Measurements from ENCODE around the gene PEAR1.
A peak's percentile ranks its signal among the peaks of the same experiment; 100 is the strongest.

PEAR1 gene

DNA sequence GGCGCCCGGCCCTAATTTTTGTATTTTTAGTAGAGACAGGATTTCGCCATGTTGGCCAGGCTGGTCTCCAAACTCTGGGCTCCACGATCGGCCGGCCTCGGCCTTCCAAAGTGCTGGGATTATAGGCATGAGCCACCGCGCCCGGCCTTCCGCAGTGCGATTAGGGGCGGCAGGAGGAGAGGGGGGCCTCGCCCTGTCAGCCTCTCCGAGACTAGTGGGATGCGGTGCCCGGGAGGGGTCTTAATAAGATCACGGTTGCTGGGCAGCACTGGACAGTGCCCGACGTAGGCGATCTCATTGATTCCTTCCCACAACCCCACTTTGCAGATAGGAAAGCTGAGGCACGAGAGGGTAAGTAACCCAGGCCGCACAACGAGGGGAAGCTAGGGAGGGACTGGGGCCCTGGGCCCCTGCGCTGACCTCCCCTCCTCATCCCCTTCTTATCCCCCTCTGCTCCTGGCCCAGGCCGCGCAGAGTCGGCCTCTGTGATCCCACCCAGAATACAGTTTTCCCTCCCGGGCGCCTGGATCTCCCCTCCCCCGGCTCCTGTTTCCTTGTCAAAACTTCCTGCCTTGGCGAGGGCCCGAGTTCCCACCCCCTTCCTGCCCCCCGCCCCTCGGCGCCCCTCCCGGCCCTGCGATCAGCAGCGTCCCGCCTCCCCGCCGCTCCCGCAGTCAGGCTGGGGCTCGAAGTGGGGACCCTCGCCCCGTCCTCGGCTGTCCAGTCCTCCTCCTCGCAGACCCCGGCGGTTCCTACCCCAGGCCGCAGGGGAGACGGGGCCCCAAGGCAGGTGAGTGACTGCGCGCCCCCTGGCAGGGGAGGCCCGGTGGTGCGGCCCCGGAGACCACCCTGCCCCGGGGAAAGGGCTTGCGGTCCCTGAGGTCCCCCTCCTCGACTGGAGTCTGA lies at the start of gene PEAR1:
Gene PEAR1 (plus strand): TSS at position 671 of the 906 bp plus-strand sequence. CDS start 10,209 bp downstream, outside the sequence.
- DNase-seq (ENCODE audit: low spot score) = no peak

DNA sequence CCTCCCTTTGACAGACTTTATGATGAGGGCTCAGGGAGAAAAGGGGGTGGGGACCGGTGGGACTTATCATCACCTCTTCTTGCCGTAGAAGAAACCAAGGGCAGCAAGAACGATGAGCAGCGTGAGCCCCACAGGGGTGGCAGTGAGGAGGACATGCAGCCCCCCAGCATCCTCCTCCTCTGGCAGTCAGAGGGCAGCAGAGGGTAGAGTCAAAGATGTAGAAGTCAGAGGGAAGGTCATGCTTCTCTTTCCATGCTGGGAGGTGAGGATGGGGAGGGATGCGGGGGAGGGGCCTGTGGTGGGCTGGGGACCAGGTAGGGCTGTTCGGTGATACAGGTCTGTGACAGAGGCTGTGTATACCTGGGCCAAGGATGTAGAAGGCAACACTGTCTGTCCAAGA lies 49.4 kb upstream of the PEAR1 start:
- no peak for DNase-seq (ENCODE audit: low spot score)

DNA sequence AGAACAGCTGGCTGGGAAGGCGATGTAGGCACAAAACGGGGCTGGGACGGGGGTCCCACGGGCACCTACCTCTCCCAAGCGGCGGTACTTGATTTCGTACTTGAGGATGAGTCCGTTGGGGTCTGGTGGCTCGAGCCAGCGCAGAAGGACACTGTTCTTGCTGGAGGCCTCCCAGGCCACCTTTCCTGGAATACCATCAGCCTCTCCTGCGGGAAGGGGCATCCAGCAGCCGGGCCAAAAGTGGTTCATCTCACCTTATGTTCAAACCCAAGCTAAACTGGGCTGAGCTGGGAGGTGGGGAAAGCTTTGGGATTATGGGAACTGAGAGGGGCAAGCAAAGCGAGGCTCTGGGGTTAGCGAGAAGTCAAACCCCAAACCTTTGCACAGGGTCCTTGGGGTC lies 48.9 kb upstream of the PEAR1 start:
- DNase-seq (ENCODE audit: low spot score) = no peak

- DNase-seq (ENCODE audit: low spot score) = no peak
Measured at GRCh38 chr1:156845055-156845952, 48.2 kb upstream of the PEAR1 start.

DNA sequence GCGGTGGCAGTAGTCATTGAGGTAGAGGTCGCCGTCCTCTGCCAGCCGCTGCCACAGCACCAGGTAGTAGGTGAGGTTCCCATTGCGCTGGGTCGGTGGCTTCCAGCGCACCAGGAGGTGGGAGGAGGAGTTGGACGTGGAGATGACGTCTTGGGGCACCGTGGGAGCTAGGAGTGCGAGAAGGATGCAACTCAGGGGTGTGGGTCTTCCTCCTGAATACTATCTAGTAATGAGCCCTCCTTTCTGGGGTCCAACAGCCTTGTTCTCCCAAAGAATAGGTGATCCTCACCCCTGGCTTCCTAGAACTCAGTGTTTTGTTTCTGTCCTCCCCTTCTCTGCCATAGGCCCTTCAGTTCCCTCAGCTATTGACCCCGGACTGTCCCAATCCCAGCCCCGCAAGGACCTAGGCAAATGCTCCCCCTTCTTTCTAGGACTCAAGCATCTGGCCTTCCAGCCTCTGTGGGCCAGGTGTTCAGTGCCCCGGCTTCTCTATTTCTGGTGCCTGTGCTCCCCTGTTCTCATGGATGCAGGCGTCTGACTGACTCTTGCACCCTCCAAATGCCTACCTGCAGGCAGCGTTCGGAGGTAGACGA lies 47.5 kb upstream of the PEAR1 start:
- DNase-seq (ENCODE audit: low spot score) = no peak

DNA sequence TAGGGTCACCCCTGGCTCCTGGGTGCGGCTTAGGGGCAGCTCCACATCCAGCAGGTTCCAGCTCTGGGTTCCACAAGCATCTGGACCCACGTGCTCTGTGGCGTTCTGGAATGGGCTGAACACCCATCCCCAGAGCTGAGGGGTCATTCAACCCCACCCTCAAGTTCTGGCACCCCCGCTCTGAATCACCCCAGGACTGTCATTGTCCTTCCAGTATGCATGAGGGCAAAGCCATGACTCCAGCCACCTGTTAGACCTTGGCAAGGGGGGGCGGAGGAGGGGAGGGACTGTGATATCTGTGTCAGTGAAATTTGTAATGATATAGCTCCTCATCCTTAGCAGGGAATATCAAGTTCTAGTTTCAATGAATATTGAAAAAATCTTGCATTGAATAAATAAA lies 46.9 kb upstream of the PEAR1 start:
- DNase-seq (ENCODE audit: low spot score) = no peak

DNA sequence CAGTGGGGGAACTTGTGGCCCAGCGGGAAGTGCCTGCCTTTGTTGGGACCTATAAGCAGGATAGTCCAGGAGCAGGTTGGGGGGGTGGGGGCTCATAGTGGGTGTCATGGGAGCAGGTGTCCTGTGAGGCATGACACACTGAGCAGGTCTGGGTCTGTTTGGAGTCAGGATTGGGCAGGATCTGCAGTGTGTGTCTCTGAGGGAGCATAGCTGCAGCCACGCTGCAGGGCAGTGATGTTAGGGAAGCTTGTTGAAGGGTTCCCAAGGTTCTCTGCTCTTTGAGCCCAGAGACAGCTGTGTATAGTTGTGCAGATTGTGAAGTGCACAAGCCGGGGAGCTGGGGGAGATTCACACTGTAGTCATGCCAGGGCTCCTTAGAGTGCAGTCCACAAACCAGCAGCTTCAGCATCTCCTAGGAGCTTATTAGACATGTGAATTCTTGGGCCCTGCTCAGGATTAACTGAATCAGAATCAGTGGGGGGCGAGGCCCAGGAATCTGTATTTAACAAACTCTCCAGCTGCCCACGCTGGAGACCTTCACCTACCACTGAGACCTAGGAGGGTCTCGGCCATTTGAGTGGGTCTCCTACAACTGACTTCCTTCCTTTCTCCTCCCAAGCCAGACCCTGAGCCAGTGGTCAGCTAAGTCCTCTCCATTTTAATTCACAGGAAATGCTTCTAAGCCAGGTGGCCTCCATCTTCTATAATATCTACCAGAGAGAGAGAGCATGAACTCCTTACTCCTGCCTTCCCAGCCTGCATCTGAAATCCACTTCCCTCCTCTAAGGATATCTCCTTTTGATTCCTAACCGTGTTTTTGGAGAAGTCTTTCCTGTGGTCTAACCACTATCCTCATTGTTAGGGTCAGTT lies 45.7 kb upstream of the PEAR1 start:
- DNase-seq (ENCODE audit: low spot score) = no peak

- DNase-seq (ENCODE audit: low spot score) = no peak
Measured at GRCh38 chr1:156848461-156849150, 44.9 kb upstream of the PEAR1 start.

- no peak for DNase-seq (ENCODE audit: low spot score)
Measured at GRCh38 chr1:156849151-156849496, 44.4 kb upstream of the PEAR1 start.

GRCh38 chr1:156851779-156852417 lies 41.6 kb upstream of the PEAR1 start:
- DNase-seq (ENCODE audit: low spot score) = no peak

- DNase-seq (ENCODE audit: low spot score) = peak; percentile 60
Measured at GRCh38 chr1:156852418-156852874, 41.1 kb upstream of the PEAR1 start.

DNA sequence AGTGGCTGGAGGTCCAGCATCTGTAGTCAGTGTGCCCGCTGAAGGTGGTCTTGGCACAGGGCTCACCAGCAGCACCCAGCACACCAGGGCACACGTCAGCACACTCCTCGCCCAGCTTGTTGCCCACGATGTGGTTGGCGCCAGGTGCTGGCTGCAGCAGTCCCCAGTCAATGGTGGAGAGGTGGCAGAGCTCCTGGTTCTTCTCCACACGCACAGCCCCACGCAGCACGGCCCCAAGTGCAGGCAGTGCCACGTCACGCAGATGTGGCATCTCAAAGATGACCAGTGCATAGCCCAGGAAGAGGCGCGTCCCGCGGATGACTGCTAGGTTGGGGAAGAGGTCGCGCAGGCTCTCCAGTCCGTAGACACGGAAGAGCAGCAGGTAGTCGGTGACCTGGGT lies 39.8 kb upstream of the PEAR1 start:
- DNase-seq (ENCODE audit: low spot score) = no peak

DNA sequence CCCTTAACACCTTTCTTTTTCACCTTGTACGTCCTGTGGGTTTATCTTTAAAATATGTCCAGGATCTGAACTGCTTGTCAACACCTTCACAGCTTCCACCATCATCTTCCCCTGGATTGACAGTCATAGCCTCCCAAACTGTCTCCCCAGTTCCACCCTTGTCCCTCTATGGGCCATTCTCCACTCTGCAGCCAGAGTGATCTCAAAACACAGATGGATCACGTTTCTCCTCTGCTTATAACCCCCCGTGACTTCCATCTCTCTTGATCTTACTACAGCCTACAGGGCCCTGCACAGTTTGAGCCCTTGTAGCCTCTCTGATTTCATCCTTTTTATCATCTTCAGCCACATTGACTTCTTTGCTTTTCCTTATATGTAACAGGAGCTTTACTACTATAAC lies 38.9 kb upstream of the PEAR1 start:
- DNase-seq (ENCODE audit: low spot score) = no peak

GRCh38 chr1:156856282-156856785 lies 37.2 kb upstream of the PEAR1 start:
- DNase-seq (ENCODE audit: low spot score) = no peak

GRCh38 chr1:156857532-156857931 lies 36.0 kb upstream of the PEAR1 start:
- DNase-seq (ENCODE audit: low spot score) = no peak

GRCh38 chr1:156858555-156858956 lies 35.0 kb upstream of the PEAR1 start:
- no peak for DNase-seq (ENCODE audit: low spot score)

DNA sequence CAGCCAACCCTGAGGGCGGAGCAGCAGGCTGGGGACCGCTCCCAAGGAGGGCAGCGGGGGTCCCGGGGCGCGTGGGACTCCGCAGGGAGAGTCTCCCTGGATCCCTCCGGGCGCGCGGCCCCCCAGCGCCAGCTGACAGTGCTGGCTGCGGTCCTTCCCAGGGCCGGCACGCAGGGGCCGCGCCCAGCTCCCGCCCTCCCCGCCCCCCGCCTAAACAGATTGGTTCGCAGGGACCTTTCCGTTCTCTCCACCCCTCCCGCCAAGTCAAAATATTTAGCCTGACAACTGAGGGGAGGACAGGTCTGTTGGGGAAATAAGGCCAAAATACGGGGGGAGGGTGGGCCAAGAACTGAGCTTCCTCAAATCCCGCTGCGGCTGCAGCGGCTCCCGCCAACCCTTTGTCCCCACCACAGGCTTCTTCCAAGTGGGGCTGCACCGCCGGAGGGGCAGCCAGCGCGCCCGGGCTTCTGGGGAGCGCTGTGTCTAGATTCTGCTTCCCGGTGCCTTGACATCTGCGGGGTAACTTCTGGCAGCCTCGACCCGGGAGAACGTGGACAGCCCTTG lies 34.5 kb upstream of the PEAR1 start, which contains the start of gene INSRR:
Gene INSRR (minus strand): TSS at position 159 of the 564 bp plus-strand sequence. CDS start 496 bp downstream, outside the sequence.
- DNase-seq (ENCODE audit: low spot score) = no peak

GRCh38 chr1:156859523-156860112 lies 33.9 kb upstream of the PEAR1 start:
- no peak for DNase-seq (ENCODE audit: low spot score)

- peak; percentile 32 for DNase-seq (ENCODE audit: low spot score)
Measured at GRCh38 chr1:156860113-156860627, 33.3 kb upstream of the PEAR1 start.

Measured in pons (tissue), 1 donor.